ENCODE measurements around the gene CGB1. TPM values are rescaled to one million over a fixed set of nuclear protein-coding genes. Genes with fewer than 3 reads are reported as not detected.

The CGB1 gene
- polyA plus RNA-seq, 1 donor (not counting 4 experiments of a cell fraction or from before 2014, with no cell fraction given): not detected

GRCh38 chr19:49016067-49016839, 20.4 kb downstream of the CGB1 start:
- H3K27ac ChIP-seq (ENCODE audit: control insufficient read depth, insufficient read depth, low read length): no peak overlapping the region
- FAIRE-seq (no peak), DNase-seq (ENCODE audit: low read depth, low spot score) (no peak)
- no peak overlapping the region for H3K4me2 ChIP-seq (ENCODE audit: control insufficient read depth, extremely low read depth, insufficient read depth, low read depth, low read length)
- no peaks in the 10 kb centered on the region for H4K20me1 ChIP-seq (ENCODE audit: control insufficient read depth, extremely low read depth, insufficient read depth, low read length)
- no peak overlapping the region for H3K4me3 ChIP-seq (ENCODE audit: control insufficient read depth in 2 of 3, extremely low read depth in 1 of 3, insufficient read depth in 2 of 3, low read depth in 1 of 3, low read length in 3 of 3)
- no peaks in the 10 kb centered on the region for H3K9me1 ChIP-seq (ENCODE audit: control insufficient read depth, extremely low read depth, insufficient read depth, low read length)
- H2AFZ ChIP-seq (ENCODE audit: control insufficient read depth, low read length): no peak overlapping the region
- no peaks in the 10 kb centered on the region for H3K79me2 ChIP-seq (ENCODE audit: control insufficient read depth, insufficient read depth, low read length)
- dilution Hi-C loops (cut with MboI; ENCODE audit: extremely low pct_ligation_motif_present, low sequenced_read_pairs): no loop called here
- H3K27me3 ChIP-seq (ENCODE audit: control insufficient read depth, extremely low read depth, insufficient read depth, low read length): peaks cover 11% of the 10 kb centered on the region
- peaks cover 18% of the 10 kb centered on the region for H3K4me1 ChIP-seq (ENCODE audit: control insufficient read depth, extremely low read depth, insufficient read depth, low read length)
- H3K36me3 ChIP-seq (ENCODE audit: control insufficient read depth in 2 of 2, extremely low read depth in 1 of 2, insufficient read depth in 2 of 2, low read length in 2 of 2): peaks cover 6 to 18% of the 10 kb centered on the region in 2 experiments
- H3K9me3 ChIP-seq (ENCODE audit: control insufficient read depth, low read depth, low read length): no peaks in the 10 kb centered on the region
- H3K9ac ChIP-seq (ENCODE audit: control insufficient read depth, extremely low read depth, insufficient read depth, low read length): no peak overlapping the region
- no peak for TF ChIP-seq EZH2 (IDR thresholded peaks at IDR 0.05; ENCODE audit: low read length)
- no peak for TF ChIP-seq CTCF (optimal IDR thresholded peaks at IDR 0.05 in 1 of 3, IDR thresholded peaks at IDR 0.05 in 1 of 3, conservative IDR thresholded peaks at IDR 0.05 in 1 of 3; ENCODE audit: extremely low read depth in 1 of 3, insufficient read depth in 2 of 3, low read length in 3 of 3)

- TF ChIP-seq EZH2 (IDR thresholded peaks at IDR 0.05; ENCODE audit: low read length): no peak
- no peak for TF ChIP-seq CTCF (optimal IDR thresholded peaks at IDR 0.05 in 1 of 3, IDR thresholded peaks at IDR 0.05 in 1 of 3, conservative IDR thresholded peaks at IDR 0.05 in 1 of 3; ENCODE audit: extremely low read depth in 1 of 3, insufficient read depth in 2 of 3, low read length in 3 of 3)
Measured at GRCh38 chr19:49014870-49015255, 21.8 kb downstream of the CGB1 start.

More at GRCh38 chr19:49014870-49015255, 21.8 kb downstream of the CGB1 start:
- Histone ChIP-seq H3K9me3 (ENCODE audit: control insufficient read depth, low read depth, low read length) (no peaks in the 10 kb centered on the region), H3K27me3 (ENCODE audit: control insufficient read depth, extremely low read depth, insufficient read depth, low read length) (no peaks in the 10 kb centered on the region), H3K79me2 (ENCODE audit: control insufficient read depth, insufficient read depth, low read length) (no peaks in the 10 kb centered on the region), H4K20me1 (ENCODE audit: control insufficient read depth, extremely low read depth, insufficient read depth, low read length) (no peaks in the 10 kb centered on the region), H2AFZ (ENCODE audit: control insufficient read depth, low read length) (no peak overlapping the region), H3K9me1 (ENCODE audit: control insufficient read depth, extremely low read depth, insufficient read depth, low read length) (no peaks in the 10 kb centered on the region), H3K9ac (ENCODE audit: control insufficient read depth, extremely low read depth, insufficient read depth, low read length) (no peak overlapping the region), H3K36me3 (ENCODE audit: control insufficient read depth in 2 of 2, extremely low read depth in 1 of 2, insufficient read depth in 2 of 2, low read length in 2 of 2) (peaks cover 15 to 26% of the 10 kb centered on the region in 2 experiments), H3K4me3 (ENCODE audit: control insufficient read depth in 2 of 3, extremely low read depth in 1 of 3, insufficient read depth in 2 of 3, low read depth in 1 of 3, low read length in 3 of 3) (no peak overlapping the region), H3K4me2 (ENCODE audit: control insufficient read depth, extremely low read depth, insufficient read depth, low read depth, low read length) (no peak overlapping the region), H3K27ac (ENCODE audit: control insufficient read depth, insufficient read depth, low read length) (no peak overlapping the region), H3K4me1 (ENCODE audit: control insufficient read depth, extremely low read depth, insufficient read depth, low read length) (peaks cover 18% of the 10 kb centered on the region)
- dilution Hi-C loops (cut with MboI; ENCODE audit: extremely low pct_ligation_motif_present, low sequenced_read_pairs): no loop called here
- FAIRE-seq: no peak
- DNase-seq (ENCODE audit: low read depth, low spot score): no peak
